Lower lobe of right lung (tissue), 2 donors: ENCODE measurements around the gene CALCB. TPM values are rescaled to one million over a fixed set of nuclear protein-coding genes. Genes with fewer than 3 reads are reported as not detected.
"Not testable (repeated sequence)": the region's sequence is repeated elsewhere in the genome, so short reads cannot be mapped to it uniquely, and the experiment has no call there.

ENCODE experiments used
- ATAC-seq, 2 donors: fragments of 200-7000 bp; cut with Tn5 transposase; one replicate each; pipeline ENCODE4 v1.9.1; 2020 to 2022; ENCODE audit warnings: mild to moderate bottlenecking in 2 of 2, moderate library complexity in 2 of 2
- DNase-seq: peaks from one replicate; pipeline ENCODE4 v3.0.0-alpha.2; 2020
- H3K27ac ChIP-seq: fragments of 200-600 bp; one replicate; pipeline ENCODE4 v1.8.0; 2022
- H3K27me3 ChIP-seq: fragments of 200-600 bp; one replicate; pipeline ENCODE4 v1.8.0; 2022; ENCODE audit warnings: low read depth
- H3K36me3 ChIP-seq: fragments of 200-600 bp; one replicate; pipeline ENCODE4 v1.8.0; 2022; ENCODE audit warnings: mild to moderate bottlenecking
- H3K4me1 ChIP-seq: fragments of 200-600 bp; one replicate; pipeline ENCODE4 v1.8.0; 2022
- H3K4me3 ChIP-seq: fragments of 200-600 bp; one replicate; pipeline ENCODE4 v1.8.0; 2022; ENCODE audit warnings: mild to moderate bottlenecking
- H3K9me3 ChIP-seq: fragments of 200-600 bp; one replicate; pipeline ENCODE4 v1.8.0; 2022
- intact Hi-C: fragments of 100-400 bp; cut with DNase I; formaldehyde crosslinking; loops from one replicate; pipeline ENCODE4 v1.11.0; 2022
- total RNA-seq: library from RNA; stranded (reverse); fragmentation: NEBNext Ultra II Directional; extraction: Animal tissue kit (Norgen Biotek cat#: 25700); gene quantifications from one replicate; pipeline ENCODE4 v1.2.1, GENCODE V29; 2021
- TF ChIP-seq, protein P1 (sequence below): fragments of 200-600 bp; IDR thresholded peaks from one replicate; pipeline ENCODE4 v1.8.0; 2022; ENCODE audit warnings: antibody characterized with exemption, mild to moderate bottlenecking
- donor health status: DM: no; HTN: yes; CAD: no; lungs with severe emphysema.

Gene CALCB
- total RNA-seq, 1 donor from 2014 or later, result not detected

- Histone ChIP-seq H3K4me1 (no peaks in the 10 kb centered on the region), H3K36me3 (no peaks in the 10 kb centered on the region), H3K27me3 (no peaks in the 10 kb centered on the region), H3K4me3 (no peak overlapping the region), H3K27ac (no peak overlapping the region), H3K9me3 (no peaks in the 10 kb centered on the region)
- DNase-seq (no peak), ATAC-seq (no peak)
- intact Hi-C loops, result no loop called here
- TF ChIP-seq, protein P1, sequence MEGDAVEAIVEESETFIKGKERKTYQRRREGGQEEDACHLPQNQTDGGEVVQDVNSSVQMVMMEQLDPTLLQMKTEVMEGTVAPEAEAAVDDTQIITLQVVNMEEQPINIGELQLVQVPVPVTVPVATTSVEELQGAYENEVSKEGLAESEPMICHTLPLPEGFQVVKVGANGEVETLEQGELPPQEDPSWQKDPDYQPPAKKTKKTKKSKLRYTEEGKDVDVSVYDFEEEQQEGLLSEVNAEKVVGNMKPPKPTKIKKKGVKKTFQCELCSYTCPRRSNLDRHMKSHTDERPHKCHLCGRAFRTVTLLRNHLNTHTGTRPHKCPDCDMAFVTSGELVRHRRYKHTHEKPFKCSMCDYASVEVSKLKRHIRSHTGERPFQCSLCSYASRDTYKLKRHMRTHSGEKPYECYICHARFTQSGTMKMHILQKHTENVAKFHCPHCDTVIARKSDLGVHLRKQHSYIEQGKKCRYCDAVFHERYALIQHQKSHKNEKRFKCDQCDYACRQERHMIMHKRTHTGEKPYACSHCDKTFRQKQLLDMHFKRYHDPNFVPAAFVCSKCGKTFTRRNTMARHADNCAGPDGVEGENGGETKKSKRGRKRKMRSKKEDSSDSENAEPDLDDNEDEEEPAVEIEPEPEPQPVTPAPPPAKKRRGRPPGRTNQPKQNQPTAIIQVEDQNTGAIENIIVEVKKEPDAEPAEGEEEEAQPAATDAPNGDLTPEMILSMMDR, result no peak
Observed at GRCh38 chr11:15053191-15053685, 20.2 kb upstream of the CALCB start.

DNA sequence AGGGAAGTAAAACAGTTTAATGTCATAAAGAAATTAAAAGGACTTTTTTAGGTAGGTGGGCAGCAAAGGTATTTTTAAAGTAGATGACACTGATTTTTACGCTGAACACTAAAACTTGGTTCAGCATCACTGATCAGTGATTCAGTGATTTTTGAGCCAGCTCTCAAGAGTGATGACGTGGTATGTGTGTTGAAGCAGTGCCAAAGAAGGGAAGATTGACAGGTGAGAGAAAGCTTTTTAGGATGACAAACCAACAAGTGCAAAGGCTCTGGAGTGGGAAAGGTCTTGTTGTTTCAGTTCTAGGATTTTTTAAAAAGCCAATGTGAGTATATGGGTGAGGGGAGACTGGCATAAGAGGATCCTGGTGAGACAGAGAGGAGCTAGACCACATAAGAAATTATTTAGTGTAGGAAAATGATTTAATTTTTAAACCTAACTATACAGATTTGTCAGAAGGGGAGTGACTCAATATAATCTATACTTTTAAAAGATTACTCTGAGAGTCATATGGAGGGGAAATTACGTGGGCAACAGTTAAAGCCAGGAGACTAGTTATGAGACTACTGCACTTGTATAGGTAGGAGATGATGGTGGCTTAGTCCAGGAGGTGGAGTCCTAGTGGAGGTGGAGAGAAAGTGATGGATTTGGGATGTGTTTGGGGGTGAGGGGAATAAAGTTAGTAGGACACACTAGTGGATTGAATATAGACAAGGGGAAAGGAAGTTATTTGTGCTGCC lies 17.6 kb upstream of the CALCB start:
- Histone ChIP-seq H3K27me3 (no peaks in the 10 kb centered on the region), H3K27ac (no peak overlapping the region), H3K4me3 (no peak overlapping the region), H3K36me3 (no peaks in the 10 kb centered on the region), H3K9me3 (no peaks in the 10 kb centered on the region), H3K4me1 (no peaks in the 10 kb centered on the region)
- intact Hi-C loops, result no loop called here
- DNase-seq, result no peak
- TF ChIP-seq, protein P1, result no peak
- ATAC-seq, result no peak

DNA sequence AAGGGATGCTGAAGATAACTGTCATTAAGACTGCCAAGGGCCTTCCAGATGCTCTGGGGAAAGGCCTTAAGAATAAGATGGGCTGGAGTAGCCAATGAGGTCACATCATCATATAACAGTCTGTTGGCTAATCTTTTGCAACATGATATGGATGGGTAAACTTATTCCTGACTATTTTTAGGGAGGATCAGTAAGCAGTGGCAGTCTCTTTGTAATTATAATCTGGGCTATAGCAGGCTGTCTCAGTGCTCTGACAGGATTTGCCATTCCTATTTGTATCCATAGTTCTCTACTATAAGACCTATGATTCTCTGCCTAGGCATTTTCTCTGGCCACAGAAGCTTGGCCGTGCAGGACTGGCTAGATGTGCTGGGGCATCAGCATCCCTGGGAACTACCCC lies 16.1 kb upstream of the CALCB start:
- Histone ChIP-seq H3K36me3 (no peaks in the 10 kb centered on the region), H3K4me3 (no peak overlapping the region), H3K27me3 (no peaks in the 10 kb centered on the region), H3K4me1 (no peaks in the 10 kb centered on the region), H3K27ac (no peak overlapping the region), H3K9me3 (no peaks in the 10 kb centered on the region)
- intact Hi-C loops, result no loop called here
- ATAC-seq (no peak), DNase-seq (no peak)
- TF ChIP-seq, protein P1, result no peak

DNA sequence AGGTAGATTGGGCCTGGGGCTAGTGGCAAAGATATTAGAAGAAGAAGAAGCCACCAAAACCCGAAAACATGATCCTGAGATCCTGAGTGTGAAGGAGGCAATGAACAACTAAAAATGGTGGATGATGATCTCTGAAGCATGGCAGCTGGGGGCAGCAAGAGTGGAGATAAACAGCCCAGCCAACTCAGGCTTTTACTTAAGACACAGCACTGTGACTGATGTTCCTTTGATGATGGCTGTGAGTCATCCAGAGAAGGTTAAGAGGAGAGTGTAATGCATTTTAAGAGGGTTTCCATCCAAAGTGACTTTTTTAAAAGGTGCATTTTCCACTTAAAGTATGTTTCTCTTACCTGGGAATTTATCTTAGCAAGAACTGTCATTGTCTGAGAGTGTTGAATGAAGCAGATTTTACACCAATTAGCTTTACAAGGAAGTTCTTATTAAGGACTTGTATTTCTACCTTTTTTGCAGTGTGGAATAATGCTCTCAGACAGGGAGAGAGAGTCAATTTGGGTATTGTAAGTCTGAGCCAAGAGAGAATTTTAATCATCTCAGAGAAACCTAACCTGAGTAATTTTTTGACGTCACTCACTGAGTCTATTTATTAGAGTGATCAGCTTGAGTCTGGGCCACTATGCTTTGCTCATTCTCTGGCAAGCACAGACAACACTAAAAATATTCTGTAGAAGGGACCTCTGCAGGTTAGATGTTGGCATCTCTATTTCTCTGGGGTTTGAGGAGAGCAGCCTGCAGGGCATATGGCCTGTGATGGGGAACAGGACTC lies 14.1 kb upstream of the CALCB start:
- intact Hi-C loops, result no loop called here
- no peak overlapping the region for H3K4me3 ChIP-seq
- no peaks in the 10 kb centered on the region for H3K27me3 ChIP-seq
- H3K4me1 ChIP-seq, result no peaks in the 10 kb centered on the region
- H3K27ac ChIP-seq, result no peak overlapping the region
- no peaks in the 10 kb centered on the region for H3K9me3 ChIP-seq
- H3K36me3 ChIP-seq, result no peaks in the 10 kb centered on the region
- DNase-seq (no peak), ATAC-seq (no peak)
- TF ChIP-seq, protein P1, result no peak

DNA sequence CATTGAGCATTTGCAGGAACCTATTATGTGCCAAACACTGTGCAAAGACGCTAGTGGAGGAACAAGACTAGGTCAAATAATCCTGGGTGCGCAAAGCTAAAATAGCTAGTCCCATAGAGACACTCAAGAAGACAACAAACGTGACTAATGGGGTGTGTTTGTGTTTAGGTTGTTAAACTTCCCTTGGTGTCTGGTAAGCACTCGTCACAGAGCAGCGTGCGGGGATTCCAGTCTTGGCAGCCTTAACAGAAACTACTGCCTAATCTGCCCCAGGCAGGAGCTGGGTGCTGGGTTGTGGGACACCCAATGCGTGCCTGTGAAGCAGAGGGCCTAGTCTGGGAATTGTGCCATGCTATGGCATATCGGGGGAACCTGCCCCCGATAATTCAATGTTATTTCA lies 10.8 kb upstream of the CALCB start:
- intact Hi-C loops, result no loop called here
- no peak for ATAC-seq
- Histone ChIP-seq H3K36me3 (no peaks in the 10 kb centered on the region), H3K27ac (no peak overlapping the region), H3K4me3 (no peak overlapping the region), H3K4me1 (no peaks in the 10 kb centered on the region), H3K9me3 (no peaks in the 10 kb centered on the region), H3K27me3 (no peaks in the 10 kb centered on the region)
- DNase-seq, result no peak
- TF ChIP-seq, protein P1, result no peak

GRCh38 chr11:15069751-15070150 lies 3.6 kb upstream of the CALCB start:
- H3K4me3 ChIP-seq, result not testable (repeated sequence)

More at GRCh38 chr11:15069751-15070150, 3.6 kb upstream of the CALCB start:
- intact Hi-C loops, H3K9me3 ChIP-seq, DNase-seq, ATAC-seq, H3K36me3 ChIP-seq, H3K27ac ChIP-seq: not testable (repeated sequence)
- Histone ChIP-seq H3K27me3 (peaks cover 45% of the 10 kb centered on the region), H3K4me1 (peaks cover 17% of the 10 kb centered on the region)
